H1 (cell line): Measurements from ENCODE around the gene MRPL52. TPM values are rescaled to one million over a fixed set of nuclear protein-coding genes. Genes with fewer than 3 reads are reported as not detected.

Experiments used
- CTCF ChIA-PET: fragments of 300-600 bp; sonication (Branson Sonifier 250); formaldehyde crosslinking; loops from one replicate; lab custom pipeline; 2021; ENCODE audit not compliant: partially characterized antibody; lab: Charles Lee
- POLR2A ChIA-PET: fragments of 300-600 bp; sonication (Branson Sonifier 250); formaldehyde crosslinking; loops from one replicate; lab custom pipeline; 2021; ENCODE audit warnings: inconsistent platforms; ENCODE audit not compliant: partially characterized antibody; lab: Charles Lee
- DNase-seq, 2 experiments: peaks; one replicate each; pipeline versions ENCODE4 v3.0.0 to v3.0.0-alpha.2; 2010 to 2022; ENCODE audit warnings: low spot score in 2 of 2, low read depth in 1 of 2, mixed read lengths in 1 of 2
- FAIRE-seq: peaks from 2 replicates; lab custom pipeline; 2011; peaks lifted over from hg19 to GRCh38; lab: Jason Lieb, UNC
- H2AFZ ChIP-seq: 2 replicates; pipeline ENCODE4 v1.8.1; 2012; ENCODE audit warnings: low read length, inconsistent platforms
- H2AK5ac ChIP-seq: 2 replicates; pipeline ENCODE4 v1.6.1; 2013; ENCODE audit warnings: low read depth, low read length
- H2BK120ac ChIP-seq: replicated peaks from 2 replicates; pipeline ENCODE3; 2013; ENCODE audit warnings: low read depth, low read length, inconsistent platforms
- H2BK12ac ChIP-seq: 2 replicates; pipeline ENCODE4 v1.6.1; 2013; ENCODE audit warnings: low read depth, low read length
- H2BK15ac ChIP-seq: 2 replicates; pipeline ENCODE4 v1.6.1; 2013; ENCODE audit warnings: low read length
- H2BK20ac ChIP-seq: 2 replicates; pipeline ENCODE4 v1.6.1; 2013; ENCODE audit warnings: low read length
- H2BK5ac ChIP-seq: 2 replicates; pipeline ENCODE4 v1.6.1; 2013; ENCODE audit warnings: low read depth, low read length
- H3K14ac ChIP-seq: 2 replicates; pipeline ENCODE4 v1.6.1; 2013; ENCODE audit warnings: inconsistent platforms; ENCODE audit not compliant: insufficient read length
- H3K18ac ChIP-seq: 2 replicates; pipeline ENCODE4 v1.6.1; 2013; ENCODE audit warnings: low read length; ENCODE audit errors: extremely low read depth
- H3K23ac ChIP-seq: 2 replicates; pipeline ENCODE4 v1.6.1; 2013; ENCODE audit warnings: inconsistent platforms; ENCODE audit not compliant: insufficient read length
- H3K23me2 ChIP-seq: 2 replicates; pipeline ENCODE4 v1.6.1; 2013; ENCODE audit warnings: low read depth, low read length
- H3K27ac ChIP-seq: 2 replicates; pipeline ENCODE4 v1.6.1; 2011; ENCODE audit warnings: low read depth, low read length, inconsistent platforms
- H3K27me3 ChIP-seq, 4 experiments: replicated peaks in 1 of 4; 1 replicate in 1 of 4; 2 replicates in 3 of 4; pipeline versions ENCODE4 v1.6.1 to v1.8.1; 2011 to 2013; ENCODE audit warnings: low read length in 3 of 4, mild to moderate bottlenecking in 3 of 4, inconsistent platforms in 2 of 4, mixed read lengths in 2 of 4, moderate library complexity in 1 of 4; ENCODE audit not compliant: control insufficient read depth in 3 of 4, insufficient read depth in 3 of 4; ENCODE audit errors: extremely low read depth in 1 of 4
- H3K36me3 ChIP-seq, 4 experiments: 2 replicates each; pipeline versions ENCODE4 v1.6.1 to v1.8.1; 2011 to 2013; ENCODE audit warnings: mild to moderate bottlenecking in 4 of 4, low read length in 3 of 4, moderate library complexity in 2 of 4, control low read depth in 1 of 4, inconsistent platforms in 1 of 4; ENCODE audit not compliant: insufficient read depth in 4 of 4, control insufficient read depth in 2 of 4
- H3K4ac ChIP-seq: replicated peaks from 2 replicates; pipeline ENCODE3; 2013; ENCODE audit warnings: low read length, low read depth, mixed read lengths, inconsistent platforms; ENCODE audit not compliant: insufficient read length
- H3K4me1 ChIP-seq, 4 experiments: replicated peaks in 1 of 4; 1 replicate in 1 of 4; 2 replicates in 3 of 4; pipeline versions ENCODE4 v1.6.1 to v1.8.1; 2011 to 2013; ENCODE audit warnings: low read length in 3 of 4, inconsistent platforms in 2 of 4, mixed read lengths in 1 of 4; ENCODE audit not compliant: insufficient read depth in 4 of 4, control insufficient read depth in 3 of 4
- H3K4me2 ChIP-seq, 2 experiments: 2 replicates each; pipeline versions ENCODE4 v1.6.1 to v1.8.1; 2011 to 2013; ENCODE audit warnings: low read depth in 2 of 2, low read length in 2 of 2, control low read depth in 1 of 2, inconsistent platforms in 1 of 2, mild to moderate bottlenecking in 1 of 2; ENCODE audit not compliant: insufficient read depth in 1 of 2
- H3K4me3 ChIP-seq, 4 experiments: fragments of 200-600, 300-600 bp in 1 of 4; sonication (generic), shearing (Covaris generic), sonication (Bioruptor Twin) in 1 of 4; 2 replicates each; pipeline versions ENCODE4 v1.5.1 to v1.8.1; 2011 to 2016; ENCODE audit warnings: low read length in 4 of 4, low read depth in 3 of 4, control low read depth in 2 of 4, inconsistent platforms in 2 of 4, mild to moderate bottlenecking in 2 of 4, mixed read lengths in 1 of 4, moderate library complexity in 1 of 4; ENCODE audit not compliant: insufficient read depth in 2 of 4; ENCODE audit errors: extremely low read depth in 1 of 4
- H3K56ac ChIP-seq: replicated peaks from 2 replicates; pipeline ENCODE3; 2013; ENCODE audit warnings: low read depth, mild to moderate bottlenecking, mixed read lengths, low read length, inconsistent platforms; ENCODE audit not compliant: insufficient read length
- H3K79me1 ChIP-seq: 2 replicates; pipeline ENCODE4 v1.6.1; 2013; ENCODE audit warnings: low read depth, low read length, control low read depth
- H3K79me2 ChIP-seq, 2 experiments: 2 replicates each; pipeline versions ENCODE4 v1.6.1 to v1.8.1; 2012 to 2013; ENCODE audit warnings: low read length in 2 of 2, mild to moderate bottlenecking in 2 of 2, inconsistent platforms in 1 of 2; ENCODE audit not compliant: insufficient read depth in 2 of 2, control insufficient read depth in 1 of 2
- H3K9ac ChIP-seq, 4 experiments: replicated peaks in 1 of 4; 1 replicate in 1 of 4; 2 replicates in 3 of 4; pipeline versions ENCODE4 v1.6.1 to v1.8.1; 2011 to 2013; ENCODE audit warnings: low read depth in 3 of 4, low read length in 3 of 4, control low read depth in 2 of 4, mild to moderate bottlenecking in 2 of 4, moderate library complexity in 2 of 4, inconsistent platforms in 1 of 4; ENCODE audit errors: extremely low read depth in 1 of 4
- H3K9me3 ChIP-seq, 2 experiments: 2 replicates each; pipeline versions ENCODE4 v1.6.1 to v1.8.1; 2012 to 2013; ENCODE audit warnings: mild to moderate bottlenecking in 2 of 2, moderate library complexity in 2 of 2, control low read depth in 1 of 2, inconsistent platforms in 1 of 2, low read depth in 1 of 2, low read length in 1 of 2, mixed read lengths in 1 of 2; ENCODE audit not compliant: insufficient read depth in 2 of 2
- H4K20me1 ChIP-seq, 2 experiments: replicated peaks in 1 of 2; 2 replicates each; pipeline versions ENCODE3 to v1.8.1; 2011 to 2013; ENCODE audit warnings: inconsistent platforms in 2 of 2, low read length in 2 of 2, mild to moderate bottlenecking in 1 of 2; ENCODE audit not compliant: insufficient read depth in 2 of 2, control insufficient read depth in 1 of 2
- H4K5ac ChIP-seq: 2 replicates; pipeline ENCODE4 v1.6.1; 2013; ENCODE audit warnings: low read length, low read depth, mixed read lengths, inconsistent platforms; ENCODE audit not compliant: insufficient read length
- H4K8ac ChIP-seq: 2 replicates; pipeline ENCODE4 v1.8.0; 2013; ENCODE audit warnings: mild to moderate bottlenecking, moderate library complexity, low read length, inconsistent platforms; ENCODE audit not compliant: insufficient read depth; ENCODE audit errors: extremely low read depth
- H4K91ac ChIP-seq: replicated peaks from 2 replicates; pipeline ENCODE3; 2013; ENCODE audit warnings: low read length, mixed read lengths, inconsistent platforms; ENCODE audit not compliant: insufficient read length
- CHD2 ChIP-seq: IDR thresholded peaks from 2 replicates; pipeline ENCODE4 v1.6.1; 2012; ENCODE audit warnings: low read length, improper control_type of control experiment
- HDAC6 ChIP-seq: IDR thresholded peaks from one replicate; pipeline ENCODE4 v1.7.1; 2012; ENCODE audit warnings: low read depth, mild to moderate bottlenecking, inconsistent platforms, low read length, moderate library complexity
- KDM4A ChIP-seq: IDR thresholded peaks from one replicate; pipeline ENCODE4 v1.7.1; 2012; ENCODE audit warnings: low read depth, mild to moderate bottlenecking, moderate library complexity, low read length, inconsistent platforms; ENCODE audit not compliant: severe bottlenecking
- POLR2AphosphoS5 ChIP-seq: IDR thresholded peaks from 2 replicates; pipeline ENCODE4 v1.6.1; 2011; ENCODE audit warnings: low read depth, low read length
- WGBS, 2 experiments: shearing (Covaris generic) in 1 of 2; methylation state at CpG; one replicate each; pipeline versions ENCODE4 v1.1.6 to v1.1.7; 2013 to 2015; ENCODE audit warnings: low lambda C conversion rate in 2 of 2, mixed read lengths in 2 of 2, inconsistent platforms in 1 of 2, low coverage in 1 of 2, missing lambda C conversion rate in 1 of 2; ENCODE audit not compliant: insufficient replicate concordance in 2 of 2, insufficient coverage in 1 of 2, insufficient read length in 1 of 2; ENCODE audit errors: extremely low coverage in 1 of 2, missing lambda C conversion rate in 1 of 2; 5-methylcytosine and 5-hydroxymethylcytosine counted together
- polyA plus RNA-seq, 7 experiments: library from polyadenylated mRNA; depleted of rRNA in 3 of 7; stranded (reverse) in 5 of 7; unstranded in 2 of 7; fragments of >200 nt in 5 of 7; fragments of 200-250 nt in 2 of 7; gene quantifications; 1 replicate in 5 of 7; 2 replicates in 1 of 7; 4 replicates in 1 of 7; pipeline versions ENCODE4 v1.2.1 to v1.2.3, GENCODE V29; 2011 to 2013; ENCODE audit warnings: missing spikeins in 2 of 7, mixed read lengths in 2 of 7
- total RNA-seq: library from RNA; stranded (reverse); fragmentation: NEBNext Ultra II Directional; extraction: Animal tissue kit (Norgen Biotek cat#: 25700); gene quantifications from 2 replicates; pipeline ENCODE4 v1.2.1, GENCODE V29; 2021
- TF ChIP-seq, protein P1 (sequence below): IDR thresholded peaks from 2 replicates; pipeline ENCODE4 v1.6.1; 2011; ENCODE audit warnings: low read length, improper control_type of control experiment

Gene MRPL52
- total and polyA plus RNA-seq, 2 of the 8 experiments (the other 6 are each of a cell fraction or from before 2014, with no cell fraction given), result 70.5 to 176 TPM

DNA sequence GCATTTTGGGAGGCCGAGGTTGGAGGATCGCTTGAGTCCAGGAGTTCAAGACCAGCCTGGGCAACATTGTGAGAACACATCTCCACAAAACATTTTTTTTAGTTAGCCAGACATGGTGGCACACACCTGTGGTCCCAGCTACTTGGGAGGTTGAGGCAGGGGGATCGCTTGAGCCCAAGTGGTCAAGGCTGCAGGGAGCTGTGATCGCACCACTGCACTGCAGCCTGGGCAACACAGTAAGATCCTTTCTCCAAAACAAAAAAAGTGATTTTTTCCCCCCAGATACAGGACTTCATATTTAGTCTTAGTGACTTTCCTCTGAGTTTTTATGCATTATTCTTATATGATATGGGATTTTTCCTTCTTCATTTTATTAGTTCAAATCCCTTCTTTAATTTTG, 43.0 kb upstream of the MRPL52 start:
- no peaks in the 10 kb centered on the region for H3K79me1 ChIP-seq
- TF ChIP-seq HDAC6 (no peak), CHD2 (no peak), POLR2AphosphoS5 (no peak), KDM4A (no peak)
- TF ChIP-seq, protein P1, sequence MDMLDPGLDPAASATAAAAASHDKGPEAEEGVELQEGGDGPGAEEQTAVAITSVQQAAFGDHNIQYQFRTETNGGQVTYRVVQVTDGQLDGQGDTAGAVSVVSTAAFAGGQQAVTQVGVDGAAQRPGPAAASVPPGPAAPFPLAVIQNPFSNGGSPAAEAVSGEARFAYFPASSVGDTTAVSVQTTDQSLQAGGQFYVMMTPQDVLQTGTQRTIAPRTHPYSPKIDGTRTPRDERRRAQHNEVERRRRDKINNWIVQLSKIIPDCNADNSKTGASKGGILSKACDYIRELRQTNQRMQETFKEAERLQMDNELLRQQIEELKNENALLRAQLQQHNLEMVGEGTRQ, result no peak
- TF ChIP-seq, all 59 proteins: peak for 0
- no peak for FAIRE-seq
- no peak overlapping the region for H4K91ac ChIP-seq
- no peak overlapping the region for H2BK120ac ChIP-seq
- H4K20me1 ChIP-seq, result no peaks in the 10 kb centered on the region
- no peak overlapping the region for H2AK5ac ChIP-seq
- H3K9ac ChIP-seq, result no peak overlapping the region
- H3K4ac ChIP-seq, result no peak overlapping the region
- H3K79me2 ChIP-seq, result no peaks in the 10 kb centered on the region
- H3K14ac ChIP-seq, result no peak overlapping the region
- no peaks in the 10 kb centered on the region for H3K23me2 ChIP-seq
- no peaks in the 10 kb centered on the region for H3K36me3 ChIP-seq
- no peak overlapping the region for H3K23ac ChIP-seq
- H3K4me3 ChIP-seq, result no peak overlapping the region
- no peak overlapping the region for H3K27ac ChIP-seq
- H3K4me1 ChIP-seq, result no peaks in the 10 kb centered on the region
- H4K8ac ChIP-seq, result no peak overlapping the region
- H3K4me2 ChIP-seq, result no peak overlapping the region
- ChIA-PET POLR2A (no interaction called here), CTCF (interaction anchor here (1.0 kb wide), 1 partner anchor 20 kb away, joined by 3 read pairs; no protein-coding TSS in a partner anchor)
- H2BK12ac ChIP-seq, result no peak overlapping the region
- H4K5ac ChIP-seq, result no peak overlapping the region
- no peak overlapping the region for H2BK5ac ChIP-seq
- H3K56ac ChIP-seq, result no peak overlapping the region
- 90% methylated on average over 4 of the region's 4 CpGs; no CpG with 5 or more reads in 1 of the 2 experiments for WGBS, 2 experiments
- no peak overlapping the region for H3K18ac ChIP-seq
- no peaks in the 10 kb centered on the region for H3K27me3 ChIP-seq
- no peak for DNase-seq
- no peaks in the 10 kb centered on the region for H3K9me3 ChIP-seq
- no peak overlapping the region for H2BK20ac ChIP-seq
- H2AFZ ChIP-seq, result no peak overlapping the region
- H2BK15ac ChIP-seq, result no peak overlapping the region
